Measurements from ENCODE around the gene HGS.

DNA sequence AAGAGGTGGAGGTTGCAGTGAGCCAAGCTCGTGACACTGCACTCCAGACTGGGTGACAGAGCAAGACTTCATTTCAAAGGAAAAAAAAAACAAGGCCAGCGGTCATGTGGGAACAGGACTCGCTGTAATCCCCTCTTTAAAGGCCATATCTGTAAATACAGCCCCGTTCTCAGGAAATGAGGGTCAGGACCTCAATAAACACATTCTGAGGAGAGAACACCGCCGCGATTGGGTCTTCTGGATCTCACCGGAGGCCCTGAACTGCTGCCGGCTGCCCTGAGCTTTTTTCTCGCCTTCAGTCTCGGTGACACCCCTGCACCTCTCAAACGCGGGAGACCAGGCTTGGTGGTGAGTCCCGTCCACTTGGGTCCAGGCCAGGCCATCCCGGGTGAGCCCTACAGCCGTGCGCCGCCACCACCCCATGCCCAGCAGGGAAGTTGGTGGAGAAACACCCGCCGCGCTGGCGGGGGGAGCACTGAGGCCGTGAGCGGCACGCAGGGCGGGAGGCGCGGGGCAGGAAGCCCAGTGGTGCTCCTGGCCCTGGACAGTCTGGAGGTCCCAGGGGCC, 56.7 kb downstream of the HGS start:
- TF ChIP-seq, protein P1, sequence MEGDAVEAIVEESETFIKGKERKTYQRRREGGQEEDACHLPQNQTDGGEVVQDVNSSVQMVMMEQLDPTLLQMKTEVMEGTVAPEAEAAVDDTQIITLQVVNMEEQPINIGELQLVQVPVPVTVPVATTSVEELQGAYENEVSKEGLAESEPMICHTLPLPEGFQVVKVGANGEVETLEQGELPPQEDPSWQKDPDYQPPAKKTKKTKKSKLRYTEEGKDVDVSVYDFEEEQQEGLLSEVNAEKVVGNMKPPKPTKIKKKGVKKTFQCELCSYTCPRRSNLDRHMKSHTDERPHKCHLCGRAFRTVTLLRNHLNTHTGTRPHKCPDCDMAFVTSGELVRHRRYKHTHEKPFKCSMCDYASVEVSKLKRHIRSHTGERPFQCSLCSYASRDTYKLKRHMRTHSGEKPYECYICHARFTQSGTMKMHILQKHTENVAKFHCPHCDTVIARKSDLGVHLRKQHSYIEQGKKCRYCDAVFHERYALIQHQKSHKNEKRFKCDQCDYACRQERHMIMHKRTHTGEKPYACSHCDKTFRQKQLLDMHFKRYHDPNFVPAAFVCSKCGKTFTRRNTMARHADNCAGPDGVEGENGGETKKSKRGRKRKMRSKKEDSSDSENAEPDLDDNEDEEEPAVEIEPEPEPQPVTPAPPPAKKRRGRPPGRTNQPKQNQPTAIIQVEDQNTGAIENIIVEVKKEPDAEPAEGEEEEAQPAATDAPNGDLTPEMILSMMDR (IDR thresholded peaks at IDR 0.05): no peak
- TF ChIP-seq EP300 (IDR thresholded peaks at IDR 0.05): no peak

Data from gastroesophageal sphincter (tissue), 3 donors.